ENCODE results near the gene PSTPIP2. TPM values are rescaled to one million over a fixed set of nuclear protein-coding genes. Genes with fewer than 3 reads are reported as not detected.
"Not testable (repeated sequence)": the region's sequence is repeated elsewhere in the genome, so short reads cannot be mapped to it uniquely, and the experiment has no call there.

Gene PSTPIP2
- total RNA-seq, 1 donor, result 21.2 TPM

DNA sequence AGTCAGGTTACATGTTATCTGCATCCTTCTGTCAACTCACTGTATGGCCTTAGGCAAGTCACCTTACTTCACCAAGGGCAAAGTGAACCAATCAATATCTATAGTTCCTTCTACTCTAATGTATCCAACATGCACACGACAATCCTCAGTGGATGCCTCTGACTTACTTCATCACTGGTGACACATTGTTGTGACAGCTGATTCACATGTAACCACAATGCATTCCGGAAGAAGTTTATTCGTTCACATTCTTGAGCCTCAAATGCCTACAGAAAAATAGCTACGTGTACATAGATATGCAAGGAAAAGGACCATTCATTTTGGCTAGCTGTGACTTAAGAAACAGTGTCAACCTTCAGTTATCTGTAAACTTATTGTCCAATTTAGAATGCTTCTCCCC, 78.6 kb downstream of the PSTPIP2 start:
- H3K4me3 ChIP-seq (ENCODE audit: low read depth, low read length), result no peak overlapping the region
- peak; percentile 50 for DNase-seq (ENCODE audit: low read depth)
- TF ChIP-seq, protein P1, sequence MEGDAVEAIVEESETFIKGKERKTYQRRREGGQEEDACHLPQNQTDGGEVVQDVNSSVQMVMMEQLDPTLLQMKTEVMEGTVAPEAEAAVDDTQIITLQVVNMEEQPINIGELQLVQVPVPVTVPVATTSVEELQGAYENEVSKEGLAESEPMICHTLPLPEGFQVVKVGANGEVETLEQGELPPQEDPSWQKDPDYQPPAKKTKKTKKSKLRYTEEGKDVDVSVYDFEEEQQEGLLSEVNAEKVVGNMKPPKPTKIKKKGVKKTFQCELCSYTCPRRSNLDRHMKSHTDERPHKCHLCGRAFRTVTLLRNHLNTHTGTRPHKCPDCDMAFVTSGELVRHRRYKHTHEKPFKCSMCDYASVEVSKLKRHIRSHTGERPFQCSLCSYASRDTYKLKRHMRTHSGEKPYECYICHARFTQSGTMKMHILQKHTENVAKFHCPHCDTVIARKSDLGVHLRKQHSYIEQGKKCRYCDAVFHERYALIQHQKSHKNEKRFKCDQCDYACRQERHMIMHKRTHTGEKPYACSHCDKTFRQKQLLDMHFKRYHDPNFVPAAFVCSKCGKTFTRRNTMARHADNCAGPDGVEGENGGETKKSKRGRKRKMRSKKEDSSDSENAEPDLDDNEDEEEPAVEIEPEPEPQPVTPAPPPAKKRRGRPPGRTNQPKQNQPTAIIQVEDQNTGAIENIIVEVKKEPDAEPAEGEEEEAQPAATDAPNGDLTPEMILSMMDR (IDR thresholded peaks at IDR 0.05; ENCODE audit: insufficient read depth, low read depth, low read length), result no peak

DNA sequence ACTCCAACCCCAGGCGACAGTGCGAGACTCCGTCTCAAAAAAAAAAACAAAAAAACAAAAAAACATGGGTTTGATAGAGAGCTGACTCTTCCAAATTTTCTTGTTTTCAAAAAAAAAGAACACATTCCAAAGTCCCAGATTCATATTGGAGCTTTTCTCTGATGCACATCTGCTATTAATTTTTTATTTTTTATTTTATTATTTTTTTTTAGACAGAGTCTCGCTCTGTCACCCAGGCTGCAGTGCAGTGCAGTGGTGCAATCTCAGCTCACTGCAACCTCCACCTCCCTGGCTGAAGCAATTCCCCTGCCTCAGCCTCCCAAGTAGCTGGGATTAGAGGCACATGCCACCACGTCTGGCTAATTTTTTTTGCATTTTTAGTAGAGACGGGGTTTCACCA, 79.5 kb downstream of the PSTPIP2 start:
- DNase-seq (ENCODE audit: low read depth); H3K4me3 ChIP-seq (ENCODE audit: low read depth, low read length): not testable (repeated sequence)

DNA sequence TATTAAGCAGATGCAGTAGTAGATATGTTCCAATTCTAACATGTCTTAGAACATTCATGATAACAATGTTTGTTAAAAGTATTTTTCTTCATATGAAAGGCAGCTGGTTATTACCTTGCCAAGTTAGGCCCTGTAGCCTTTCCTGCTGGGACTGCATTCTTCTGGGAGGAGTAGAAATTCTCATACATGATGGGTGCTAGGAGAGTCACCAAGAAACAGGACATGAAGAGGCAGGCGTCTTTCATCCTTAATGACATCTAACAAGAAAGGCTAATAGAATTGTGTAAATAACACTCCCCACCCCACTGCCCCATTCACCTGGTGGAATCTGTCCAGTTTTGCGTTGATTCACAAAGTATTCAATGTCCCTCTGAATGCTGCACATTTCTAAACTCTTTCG, 80.3 kb downstream of the PSTPIP2 start:
- TF ChIP-seq, protein P1 (IDR thresholded peaks at IDR 0.05; ENCODE audit: insufficient read depth, low read depth, low read length), result no peak
- no peak for DNase-seq (ENCODE audit: low read depth)

DNA sequence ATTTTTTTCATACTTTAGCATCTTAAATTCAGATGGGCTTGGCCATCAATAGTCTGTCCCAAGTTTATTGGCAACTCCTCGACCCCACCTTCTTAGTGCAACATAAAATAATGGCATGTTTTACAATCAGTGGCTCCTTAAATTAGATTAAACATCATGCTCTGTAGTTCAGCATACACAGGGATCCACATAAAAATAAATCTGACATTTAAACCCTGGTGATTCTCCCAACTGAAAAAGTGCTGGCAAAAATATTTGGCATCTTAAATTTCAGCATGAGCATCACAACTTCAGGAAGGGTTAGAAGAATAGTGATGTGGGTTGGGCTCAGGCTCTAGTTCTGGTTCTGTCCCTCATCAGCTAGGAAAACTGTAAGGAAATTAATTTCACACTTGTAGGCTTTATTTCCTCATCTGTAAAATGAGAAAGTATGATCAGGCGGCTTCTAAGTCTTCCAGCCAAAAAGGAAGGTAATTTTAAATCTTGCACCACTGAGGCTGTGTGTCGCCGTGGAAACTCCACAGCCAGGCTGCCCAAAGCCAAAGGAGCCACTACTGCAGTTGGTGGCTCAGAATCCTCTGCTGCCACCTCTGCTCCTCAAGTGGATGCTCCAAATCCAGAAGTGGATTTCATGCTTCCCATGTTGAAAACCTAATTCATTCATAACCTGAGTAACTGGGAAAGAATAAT, 87.4 kb downstream of the PSTPIP2 start:
- DNase-seq (ENCODE audit: low read depth), result no peak
- H3K4me3 ChIP-seq (ENCODE audit: low read depth, low read length), result no peak overlapping the region
- TF ChIP-seq, protein P1 (IDR thresholded peaks at IDR 0.05; ENCODE audit: insufficient read depth, low read depth, low read length), result no peak

More for the DNA sequence above, 80.3 kb downstream of the PSTPIP2 start:
- no peak overlapping the region for H3K4me3 ChIP-seq (ENCODE audit: low read depth, low read length)

DNA sequence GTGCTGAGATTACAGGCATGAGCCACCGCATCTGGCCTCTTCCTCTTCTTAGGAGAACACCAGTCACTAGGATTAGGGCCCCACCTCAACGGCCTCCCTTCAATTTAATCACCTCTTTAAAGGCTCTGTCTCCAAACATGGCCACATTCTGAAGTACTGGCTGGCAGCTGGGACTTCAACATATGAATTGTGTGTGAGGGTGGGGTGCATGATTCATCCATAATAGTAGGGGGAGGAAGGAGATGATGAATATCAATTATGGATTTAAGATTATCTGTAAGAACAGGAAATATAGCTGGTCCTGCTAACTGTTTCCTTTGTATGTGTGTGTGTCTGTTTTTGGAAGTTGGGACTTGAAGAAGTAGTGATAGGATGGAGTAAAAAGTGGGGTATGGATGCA, 90.2 kb downstream of the PSTPIP2 start:
- TF ChIP-seq, protein P1 (IDR thresholded peaks at IDR 0.05; ENCODE audit: insufficient read depth, low read depth, low read length), result no peak
- H3K4me3 ChIP-seq (ENCODE audit: low read depth, low read length), result no peak overlapping the region
- DNase-seq (ENCODE audit: low read depth), result no peak

DNA sequence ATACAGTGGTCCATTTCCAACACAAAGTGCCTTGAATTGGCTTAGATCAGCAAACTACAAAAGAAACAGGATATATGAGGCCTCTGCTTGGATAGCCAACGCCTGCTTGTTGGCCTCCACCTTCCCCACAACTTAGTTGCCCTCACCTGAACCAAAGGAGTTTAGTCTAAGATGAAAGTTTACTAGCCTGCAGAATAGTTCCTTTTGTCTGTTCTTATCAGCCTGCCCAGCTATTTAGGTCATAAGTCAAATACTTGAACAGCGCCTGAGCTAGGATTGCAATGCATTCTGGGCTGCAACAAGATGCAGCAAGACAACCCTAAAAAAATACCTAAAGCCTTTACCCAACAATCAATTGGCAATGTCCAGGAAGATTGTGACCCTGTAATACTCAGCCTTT, 91.8 kb downstream of the PSTPIP2 start:
- no peak for DNase-seq (ENCODE audit: low read depth)
- TF ChIP-seq, protein P1 (IDR thresholded peaks at IDR 0.05; ENCODE audit: insufficient read depth, low read depth, low read length), result no peak
- H3K4me3 ChIP-seq (ENCODE audit: low read depth, low read length), result no peak overlapping the region

DNA sequence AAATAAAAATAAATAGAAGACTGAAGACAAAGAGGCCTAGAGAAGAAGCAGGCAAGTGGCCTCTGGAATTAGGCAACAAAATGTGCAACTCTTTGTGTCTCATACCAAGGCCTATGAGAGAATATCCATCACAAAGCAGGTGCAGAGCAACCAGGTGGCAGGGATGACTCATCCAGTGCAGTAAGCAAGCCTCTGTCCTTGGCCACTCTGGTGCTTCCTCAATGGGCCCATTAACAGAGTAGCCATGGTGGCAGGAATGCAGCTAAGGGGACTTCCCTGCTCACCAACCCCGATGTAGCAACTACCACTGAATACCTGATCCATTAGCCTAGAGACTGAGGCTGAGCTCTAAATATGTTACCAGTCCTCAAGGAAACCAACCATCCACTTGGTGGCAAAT, 94.0 kb downstream of the PSTPIP2 start:
- no peak for DNase-seq (ENCODE audit: low read depth)
- TF ChIP-seq, protein P1 (IDR thresholded peaks at IDR 0.05; ENCODE audit: insufficient read depth, low read depth, low read length), result no peak
- no peak overlapping the region for H3K4me3 ChIP-seq (ENCODE audit: low read depth, low read length)

Measured in fibroblast of villous mesenchyme (primary cell).